DND-41 (cell line): ENCODE data around the gene DENND1A.

Source experiments
- CTCF ChIP-seq: IDR thresholded peaks from 2 replicates; pipeline ENCODE4 v1.5.1; 2012; ENCODE audit warnings: borderline replicate concordance, low read length, moderate library complexity, mild to moderate bottlenecking; ENCODE audit not compliant: poor library complexity, severe bottlenecking; ENCODE audit errors: extremely low read depth
- EZH2 ChIP-seq: IDR thresholded peaks from 3 replicates; pipeline ENCODE4 v1.6.1; 2012; ENCODE audit warnings: borderline replicate concordance, low read depth, mild to moderate bottlenecking, moderate library complexity, low read length, inconsistent platforms; ENCODE audit not compliant: severe bottlenecking

GRCh38 chr9:123655681-123656423, 274.1 kb downstream of the DENND1A start:
- no peak for TF ChIP-seq CTCF
- TF ChIP-seq EZH2, result no peak
